Stomach smooth muscle (tissue), 2 donors: ENCODE measurements around the gene C16orf89.
A peak's percentile ranks its signal among the peaks of the same experiment; 100 is the strongest.

ENCODE experiments used
- H3K27ac ChIP-seq: one replicate; pipeline ENCODE4 v1.7.0; 2013; ENCODE audit warnings: mild to moderate bottlenecking, low read length, inconsistent platforms
- H3K27me3 ChIP-seq, 2 donors: one replicate each; pipeline ENCODE4 v1.7.0; 2013; ENCODE audit warnings: low read length in 2 of 2; ENCODE audit not compliant: insufficient read depth in 2 of 2, control insufficient read depth in 1 of 2
- H3K36me3 ChIP-seq, 2 donors: one replicate each; pipeline ENCODE4 v1.7.0; 2013; ENCODE audit warnings: low read length in 2 of 2; ENCODE audit not compliant: control insufficient read depth in 2 of 2, insufficient read depth in 2 of 2
- H3K4me1 ChIP-seq: one replicate; pipeline ENCODE4 v1.7.0; 2013; ENCODE audit warnings: low read length; ENCODE audit not compliant: control insufficient read depth, insufficient read depth
- H3K4me3 ChIP-seq, 2 donors: one replicate each; pipeline ENCODE4 v1.7.0; 2013; ENCODE audit warnings: low read length in 2 of 2
- H3K9ac ChIP-seq, 2 donors: one replicate each; pipeline ENCODE4 v1.7.0; 2013; ENCODE audit warnings: low read length in 2 of 2, mild to moderate bottlenecking in 1 of 2
- H3K9me3 ChIP-seq, 2 donors: one replicate each; pipeline ENCODE4 v1.7.0; 2013; ENCODE audit warnings: low read length in 2 of 2; ENCODE audit not compliant: control insufficient read depth in 2 of 2
- donor health status: healthy.
- donor health status: Pancreatic carcinoma.

C16orf89 gene

GRCh38 chr16:5070431-5071186 lies 4.9 kb upstream of the C16orf89 start:
- Histone ChIP-seq H3K9ac (peak overlapping the region; percentile 18 to 75), H3K27ac (peak overlapping the region; percentile 84), H3K36me3 (peaks cover 0 to 7% of the 10 kb centered on the region in 2 donors), H3K4me3 (peak overlapping the region in 1 of 2 donors; percentile 89), H3K9me3 (no peaks in the 10 kb centered on the region), H3K4me1 (peaks cover 17% of the 10 kb centered on the region), H3K27me3 (no peaks in the 10 kb centered on the region)

GRCh38 chr16:5069854-5070253 lies 4.1 kb upstream of the C16orf89 start:
- H3K4me3 ChIP-seq = no peak overlapping the region
- H3K36me3 ChIP-seq = peaks cover 0 to 2% of the 10 kb centered on the region in 2 donors
- H3K27me3 ChIP-seq = no peaks in the 10 kb centered on the region
- H3K9me3 ChIP-seq = no peaks in the 10 kb centered on the region
- no peak overlapping the region for H3K9ac ChIP-seq
- peaks cover 17% of the 10 kb centered on the region for H3K4me1 ChIP-seq
- H3K27ac ChIP-seq = no peak overlapping the region

GRCh38 chr16:5069048-5069447 lies 3.3 kb upstream of the C16orf89 start:
- H3K9ac ChIP-seq = no peak overlapping the region
- no peak overlapping the region for H3K27ac ChIP-seq
- no peaks in the 10 kb centered on the region for H3K9me3 ChIP-seq
- H3K27me3 ChIP-seq = no peaks in the 10 kb centered on the region
- peaks cover 17% of the 10 kb centered on the region for H3K4me1 ChIP-seq
- no peak overlapping the region for H3K4me3 ChIP-seq
- H3K36me3 ChIP-seq = no peaks in the 10 kb centered on the region

DNA sequence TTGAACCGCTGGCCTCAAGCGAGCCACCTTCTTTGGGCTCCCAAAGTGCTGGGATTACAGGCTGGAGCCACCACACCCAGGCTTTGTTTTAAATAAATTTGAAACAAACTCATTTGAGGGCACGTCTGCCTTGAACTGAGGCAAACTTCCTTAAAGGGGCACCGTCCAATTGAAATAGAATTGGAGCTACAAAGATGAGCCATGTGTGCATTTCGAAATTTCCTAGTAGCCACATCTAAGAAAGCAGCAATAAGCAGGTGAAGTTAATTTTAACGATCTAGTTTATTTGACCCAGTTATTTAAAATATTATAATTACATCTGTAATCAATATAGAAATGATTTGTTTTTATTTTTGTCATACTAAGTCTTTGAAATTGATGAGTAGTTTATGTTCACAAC lies 755 bp upstream of the C16orf89 start:
- no peak overlapping the region for H3K4me3 ChIP-seq
- peaks cover 7% of the 10 kb centered on the region for H3K4me1 ChIP-seq
- H3K36me3 ChIP-seq = no peaks in the 10 kb centered on the region
- H3K27me3 ChIP-seq = no peaks in the 10 kb centered on the region
- H3K9ac ChIP-seq = no peak overlapping the region
- H3K27ac ChIP-seq = no peak overlapping the region
- H3K9me3 ChIP-seq = no peaks in the 10 kb centered on the region

- Histone ChIP-seq H3K4me1 (no peaks in the 10 kb centered on the region), H3K36me3 (no peaks in the 10 kb centered on the region), H3K27ac (no peak overlapping the region), H3K4me3 (peak overlapping the region in 1 of 2 donors; percentile 52), H3K27me3 (no peaks in the 10 kb centered on the region), H3K9me3 (no peaks in the 10 kb centered on the region), H3K9ac (no peak overlapping the region)
Measured at GRCh38 chr16:5065326-5065725, 430 bp downstream of the C16orf89 start.

DNA sequence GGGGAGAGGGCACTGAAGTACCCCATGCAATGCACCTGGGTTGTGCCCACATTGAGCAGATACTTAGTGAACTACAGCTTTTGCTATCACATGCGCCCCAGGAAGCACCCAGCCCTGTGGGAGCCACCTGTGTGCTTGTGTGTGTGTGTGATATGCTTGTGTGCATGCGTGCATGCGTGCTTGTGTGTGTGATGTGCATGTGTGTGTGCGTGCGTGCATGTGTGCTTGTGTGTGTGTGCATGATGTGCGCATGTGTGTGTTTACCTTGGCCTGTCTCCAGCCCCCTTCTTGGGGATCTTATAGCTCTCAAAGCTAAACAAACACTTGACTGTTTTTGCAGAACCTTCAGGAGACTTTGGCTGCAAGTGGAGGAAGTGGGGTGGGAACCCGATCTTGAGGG lies 841 bp downstream of the C16orf89 start:
- no peaks in the 10 kb centered on the region for H3K36me3 ChIP-seq
- no peaks in the 10 kb centered on the region for H3K4me1 ChIP-seq
- H3K27me3 ChIP-seq = peaks cover 0 to 2% of the 10 kb centered on the region in 2 donors
- H3K4me3 ChIP-seq = peak overlapping the region in 1 of 2 donors; percentile 52
- no peak overlapping the region for H3K27ac ChIP-seq
- H3K9me3 ChIP-seq = no peaks in the 10 kb centered on the region
- H3K9ac ChIP-seq = no peak overlapping the region

DNA sequence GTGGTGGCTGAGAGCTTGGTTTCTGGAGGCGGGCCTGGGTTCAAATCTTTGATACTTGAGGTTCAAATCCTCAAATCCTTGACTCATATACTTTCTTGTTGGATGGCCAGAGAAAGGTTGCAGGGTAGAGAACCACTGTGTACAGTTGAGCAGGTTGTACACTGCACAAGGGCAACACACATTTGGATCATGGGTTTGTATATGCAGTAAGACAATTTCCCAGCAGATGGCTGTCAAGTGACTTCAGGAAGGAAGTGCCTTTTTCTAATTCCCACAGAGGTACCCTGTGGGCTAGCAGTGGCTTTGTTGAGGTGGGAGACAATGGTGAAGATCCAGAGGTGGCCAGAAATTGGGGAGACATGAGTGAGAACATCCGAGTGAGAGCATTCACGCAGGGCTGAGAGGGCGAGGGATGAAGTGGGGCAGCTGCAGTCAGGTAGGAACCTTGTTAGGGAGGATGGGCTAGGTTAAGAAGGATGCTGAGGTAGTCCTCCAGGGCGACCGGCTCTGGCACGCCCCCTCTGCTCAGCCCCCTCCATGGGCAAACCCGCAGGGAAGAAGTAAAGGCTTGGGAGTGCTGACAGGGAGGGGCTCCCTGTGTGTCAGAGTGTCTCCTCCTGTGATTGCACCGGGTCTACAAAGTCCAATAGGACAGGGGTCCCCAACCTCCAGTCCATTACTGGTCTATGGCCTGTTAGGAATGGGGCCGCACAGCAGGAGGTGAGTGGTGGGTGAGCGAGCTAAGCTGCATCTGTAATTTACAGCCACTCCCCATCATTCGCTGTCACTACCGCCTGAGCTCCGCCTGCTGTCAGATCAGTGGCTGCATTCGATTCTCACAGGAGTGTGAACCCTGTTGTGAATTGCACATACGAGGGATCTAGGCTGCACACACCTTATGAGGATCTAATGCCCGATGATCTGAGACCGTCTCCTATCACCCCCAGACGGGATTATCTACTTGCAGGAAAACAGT lies 2.7 kb downstream of the C16orf89 start:
- peaks cover 0 to 2% of the 10 kb centered on the region in 2 donors for H3K27me3 ChIP-seq
- no peaks in the 10 kb centered on the region for H3K36me3 ChIP-seq
- H3K9ac ChIP-seq = no peak overlapping the region
- H3K4me1 ChIP-seq = no peaks in the 10 kb centered on the region
- H3K27ac ChIP-seq = no peak overlapping the region
- no peak overlapping the region for H3K4me3 ChIP-seq
- no peaks in the 10 kb centered on the region for H3K9me3 ChIP-seq

- no peaks in the 10 kb centered on the region for H3K4me1 ChIP-seq
- H3K4me3 ChIP-seq = no peak overlapping the region
- no peak overlapping the region for H3K9ac ChIP-seq
- no peaks in the 10 kb centered on the region for H3K9me3 ChIP-seq
- H3K36me3 ChIP-seq = no peaks in the 10 kb centered on the region
- H3K27ac ChIP-seq = no peak overlapping the region
- H3K27me3 ChIP-seq = peaks cover 0 to 2% of the 10 kb centered on the region in 2 donors
Measured at GRCh38 chr16:5062051-5062450, 3.7 kb downstream of the C16orf89 start.

- Histone ChIP-seq H3K27ac (no peak overlapping the region), H3K4me3 (no peak overlapping the region), H3K9me3 (no peaks in the 10 kb centered on the region), H3K27me3 (peaks cover 0 to 2% of the 10 kb centered on the region in 2 donors), H3K4me1 (no peaks in the 10 kb centered on the region), H3K36me3 (no peaks in the 10 kb centered on the region), H3K9ac (no peak overlapping the region)
Measured at GRCh38 chr16:5060073-5060641, 5.6 kb downstream of the C16orf89 start.

DNA sequence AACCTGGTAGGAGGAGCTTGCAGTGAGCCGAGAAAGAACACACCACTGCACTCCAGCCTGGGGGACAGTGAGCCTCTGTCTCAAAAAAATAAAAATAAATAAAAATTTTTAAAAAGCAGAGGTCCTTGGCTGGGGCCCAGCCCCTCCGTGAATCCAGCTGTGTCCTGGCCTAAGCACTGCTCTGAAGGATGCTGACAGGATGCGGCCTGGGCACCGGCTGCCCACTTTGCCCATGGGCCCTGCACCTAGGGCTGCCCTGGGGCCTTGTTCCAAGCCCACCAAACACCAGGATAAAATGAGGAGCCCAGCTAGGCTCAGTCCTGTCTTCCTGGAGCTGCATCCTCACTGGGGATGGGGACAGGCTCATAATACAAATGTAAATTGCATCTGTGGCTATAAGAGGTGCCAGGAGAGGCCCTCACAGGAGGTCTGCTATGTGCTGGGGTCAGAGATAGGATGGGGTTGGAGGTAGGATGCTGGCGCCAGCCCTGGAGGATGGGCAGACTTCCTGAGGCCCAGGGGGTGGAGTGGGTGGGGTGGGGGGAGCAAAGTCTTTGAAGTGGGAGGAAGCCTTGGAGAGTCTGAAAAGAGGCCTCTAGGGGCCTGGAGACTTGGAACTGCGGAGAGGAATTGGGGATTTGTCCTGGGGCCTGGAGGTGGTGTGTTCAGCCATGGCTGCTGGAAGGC lies 6.2 kb downstream of the C16orf89 start:
- H3K27me3 ChIP-seq = peaks cover 0 to 2% of the 10 kb centered on the region in 2 donors
- no peak overlapping the region for H3K9ac ChIP-seq
- H3K4me3 ChIP-seq = no peak overlapping the region
- H3K4me1 ChIP-seq = no peaks in the 10 kb centered on the region
- no peaks in the 10 kb centered on the region for H3K9me3 ChIP-seq
- H3K36me3 ChIP-seq = no peaks in the 10 kb centered on the region
- H3K27ac ChIP-seq = no peak overlapping the region
